GM19397 (cell line): ENCODE measurements around the gene SERPINH1.

Source experiments
- ATAC-seq: cut with Tn5 transposase; IDR thresholded peaks from one replicate; pipeline ENCODE4 v1.9.1; 2021; ENCODE audit warnings: mild to moderate bottlenecking, moderate library complexity; ENCODE audit not compliant: unreplicated experiment

Gene SERPINH1

GRCh38 chr11:75554258-75555022, 7.6 kb upstream of the SERPINH1 start:
- no peak for ATAC-seq

- no peak for ATAC-seq
Observed at GRCh38 chr11:75555079-75555811, 6.8 kb upstream of the SERPINH1 start.

- no peak for ATAC-seq
Observed at GRCh38 chr11:75556275-75556674, 5.8 kb upstream of the SERPINH1 start.

- no peak for ATAC-seq
Observed at GRCh38 chr11:75557666-75558494, 4.2 kb upstream of the SERPINH1 start.

- ATAC-seq, result no peak
Observed at GRCh38 chr11:75558939-75559843, 2.9 kb upstream of the SERPINH1 start.

GRCh38 chr11:75560644-75561043, 1.4 kb upstream of the SERPINH1 start:
- no peak for ATAC-seq

- no peak for ATAC-seq
Observed at GRCh38 chr11:75561426-75562047, 516 bp upstream of the SERPINH1 start.

- ATAC-seq, result no peak
Observed at GRCh38 chr11:75562836-75563484, 907 bp downstream of the SERPINH1 start.

GRCh38 chr11:75563501-75563977, 1.5 kb downstream of the SERPINH1 start:
- no peak for ATAC-seq

GRCh38 chr11:75563978-75564552, 2.0 kb downstream of the SERPINH1 start:
- no peak for ATAC-seq

- no peak for ATAC-seq
Observed at GRCh38 chr11:75565221-75565814, 3.3 kb downstream of the SERPINH1 start.

GRCh38 chr11:75565916-75566762, 4.1 kb downstream of the SERPINH1 start:
- no peak for ATAC-seq

- no peak for ATAC-seq
Observed at GRCh38 chr11:75566763-75567279, 4.8 kb downstream of the SERPINH1 start.

GRCh38 chr11:75567971-75568370, 5.9 kb downstream of the SERPINH1 start:
- ATAC-seq, result no peak

- ATAC-seq, result no peak
Observed at GRCh38 chr11:75568616-75569219, 6.7 kb downstream of the SERPINH1 start.

GRCh38 chr11:75570559-75571139, 8.6 kb downstream of the SERPINH1 start:
- no peak for ATAC-seq

- no peak for ATAC-seq
Observed at GRCh38 chr11:75571625-75572024, 9.6 kb downstream of the SERPINH1 start.
